Measurements from ENCODE around the gene ZNF805. TPM values are rescaled to one million over a fixed set of nuclear protein-coding genes. Genes with fewer than 3 reads are reported as not detected.

Gene ZNF805
- polyA plus RNA-seq, 1 of the 3 experiments (the other 2 are of a cell fraction): 1.5 TPM

DNA sequence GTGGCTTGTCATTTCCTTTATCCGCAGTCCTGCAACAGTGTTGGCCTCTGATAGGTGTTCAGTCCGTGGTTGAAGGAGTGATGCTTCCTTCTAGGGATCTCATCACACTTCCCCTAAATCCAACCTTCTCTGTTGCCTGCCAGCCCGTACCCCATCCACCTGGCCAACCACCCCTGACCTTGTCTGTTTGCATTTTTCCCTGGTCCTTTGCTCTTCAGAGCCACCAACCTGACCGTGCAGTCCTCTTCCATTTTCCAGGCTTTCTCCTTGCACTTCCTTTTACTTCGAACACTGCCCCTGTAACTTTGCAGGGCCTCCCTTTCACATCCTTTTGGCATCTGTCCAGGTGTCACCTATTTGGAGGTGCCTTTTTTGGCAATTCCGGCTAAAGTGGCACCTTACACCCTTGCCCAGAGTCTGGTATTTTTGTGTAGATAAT, 40.5 kb downstream of the ZNF805 start:
- peaks cover 41% of the 10 kb centered on the region for H4K20me1 ChIP-seq (ENCODE audit: insufficient read depth)

More for the DNA sequence above, 40.5 kb downstream of the ZNF805 start:
- no peaks in the 10 kb centered on the region for H3K9me2 ChIP-seq
- CTCF ChIA-PET: no interaction called here
- H3K4me3 ChIP-seq (ENCODE audit: low read depth in 2 of 2, low read length in 1 of 2): peak overlapping the region; percentile 66 to 75
- WGBS (ENCODE audit: low lambda C conversion rate): 1% methylated on average over 6 of the region's 6 CpGs
- H3K4me1 ChIP-seq (ENCODE audit: control insufficient read depth in 1 of 2, insufficient read depth in 2 of 2, low read depth in 1 of 2, low read length in 1 of 2): peaks cover 0 to 9% of the 10 kb centered on the region in 2 experiments; a peak in 2 of 4 replicates
- H3F3A ChIP-seq (replicated peaks; ENCODE audit: insufficient read depth): peaks cover 8% of the 10 kb centered on the region
- H2AFZ ChIP-seq (ENCODE audit: low read depth): no peak overlapping the region
- peak overlapping the region; percentile 95 for H3K9ac ChIP-seq
- H3K4me2 ChIP-seq: peak overlapping the region; percentile 94
- H3K36me3 ChIP-seq (replicated peaks in 1 of 2; ENCODE audit: control insufficient read depth in 1 of 2, insufficient read depth in 2 of 2, low read length in 1 of 2): peaks cover 23 to 27% of the 10 kb centered on the region in 2 experiments
- H3K79me2 ChIP-seq (ENCODE audit: insufficient read depth): peaks cover 66% of the 10 kb centered on the region
- peak overlapping the region; percentile 87 to 99 for H3K27ac ChIP-seq (ENCODE audit: low read depth in 2 of 2, low read length in 1 of 2)
- no peaks in the 10 kb centered on the region for H3K27me3 ChIP-seq (ENCODE audit: insufficient read depth)
- peak; percentile 14 for DNase-seq
- no peaks in the 10 kb centered on the region for H3K9me3 ChIP-seq
- POLR2A ChIA-PET: no interaction called here
- no peak for TF ChIP-seq IRF3 (IDR thresholded peaks at IDR 0.05; ENCODE audit: low read depth, low read length)
- no peak for TF ChIP-seq RCOR1 (IDR thresholded peaks at IDR 0.05; ENCODE audit: low read length)
- no peak for TF ChIP-seq NRF1 (IDR thresholded peaks at IDR 0.05; ENCODE audit: low read depth, low read length)
- TF ChIP-seq PBX3 (IDR thresholded peaks at IDR 0.05): no peak
- TF ChIP-seq TCF12 (IDR thresholded peaks at IDR 0.05): no peak
- no peak for TF ChIP-seq JUND (IDR thresholded peaks at IDR 0.05)
- TF ChIP-seq YY1 (IDR thresholded peaks at IDR 0.05; ENCODE audit: low read depth): no peak
- no peak for TF ChIP-seq MEF2A (IDR thresholded peaks at IDR 0.05; ENCODE audit: borderline replicate concordance, low read depth)
- TF ChIP-seq SIN3A (IDR thresholded peaks at IDR 0.05; ENCODE audit: borderline replicate concordance, low read depth, low read length): no peak
- TF ChIP-seq TAF1 (IDR thresholded peaks at IDR 0.05; ENCODE audit: borderline replicate concordance, low read depth, low read length): no peak
- no peak for TF ChIP-seq POLR2AphosphoS5 (IDR thresholded peaks at IDR 0.05; ENCODE audit: low read depth, low read length)
- TF ChIP-seq RFX5 (IDR thresholded peaks at IDR 0.05; ENCODE audit: low read length): no peak
- TF ChIP-seq CTCF (IDR thresholded peaks at IDR 0.05): no peak
- TF ChIP-seq ZBTB33 (IDR thresholded peaks at IDR 0.05; ENCODE audit: borderline replicate concordance, low read depth): no peak
- no peak for TF ChIP-seq EZH2phosphoT487 (IDR thresholded peaks at IDR 0.05; ENCODE audit: borderline replicate concordance, low read depth)
- TF ChIP-seq RAD21 (IDR thresholded peaks at IDR 0.05; ENCODE audit: low read length): no peak
- no peak for TF ChIP-seq FOSL2 (IDR thresholded peaks at IDR 0.05; ENCODE audit: borderline replicate concordance, low read depth)
- TF ChIP-seq FOXM1 (IDR thresholded peaks at IDR 0.05; ENCODE audit: low read depth): no peak
